HPDE6-E6E7 (cell line): Measurements from ENCODE around the gene PAMR1.
"Not testable (repeated sequence)": the region's sequence is repeated elsewhere in the genome, so short reads cannot be mapped to it uniquely, and the experiment has no call there.

Experiments used
- DNase-seq: peaks from one replicate; pipeline ENCODE4 v3.0.0; 2011; ENCODE audit warnings: missing footprints; ENCODE audit errors: extremely low spot score

Gene PAMR1

GRCh38 chr11:35545391-35546003, 20.1 kb upstream of the PAMR1 start:
- DNase-seq, result no peak

GRCh38 chr11:35543481-35543880, 18.1 kb upstream of the PAMR1 start:
- DNase-seq, result no peak

GRCh38 chr11:35541621-35542375, 16.4 kb upstream of the PAMR1 start:
- DNase-seq, result no peak

GRCh38 chr11:35540526-35540925, 15.1 kb upstream of the PAMR1 start:
- DNase-seq, result no peak

DNA sequence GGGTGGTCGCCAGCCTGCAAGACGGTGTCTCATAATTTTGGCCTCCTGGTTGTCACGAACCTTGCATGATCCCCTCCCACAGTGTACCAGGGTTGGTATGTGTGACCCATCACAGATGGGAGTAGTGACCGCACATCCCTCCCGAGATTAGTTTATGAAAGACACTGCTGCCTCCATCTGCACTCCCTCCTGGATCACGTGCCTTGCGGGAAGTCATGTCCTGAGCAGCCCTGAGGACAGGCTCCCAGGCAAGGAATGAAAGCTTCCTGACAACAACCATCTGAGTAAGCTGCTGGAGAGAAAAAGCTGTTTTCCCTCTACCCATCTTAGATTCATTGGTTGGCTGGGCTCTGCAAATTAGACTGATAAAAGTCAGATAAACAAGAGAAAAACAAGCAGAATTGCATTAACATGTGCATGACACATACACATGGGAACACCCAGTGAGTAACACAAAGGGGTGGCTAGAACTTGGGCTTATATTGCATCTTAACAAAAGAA, 14.4 kb upstream of the PAMR1 start:
- DNase-seq, result no peak

DNA sequence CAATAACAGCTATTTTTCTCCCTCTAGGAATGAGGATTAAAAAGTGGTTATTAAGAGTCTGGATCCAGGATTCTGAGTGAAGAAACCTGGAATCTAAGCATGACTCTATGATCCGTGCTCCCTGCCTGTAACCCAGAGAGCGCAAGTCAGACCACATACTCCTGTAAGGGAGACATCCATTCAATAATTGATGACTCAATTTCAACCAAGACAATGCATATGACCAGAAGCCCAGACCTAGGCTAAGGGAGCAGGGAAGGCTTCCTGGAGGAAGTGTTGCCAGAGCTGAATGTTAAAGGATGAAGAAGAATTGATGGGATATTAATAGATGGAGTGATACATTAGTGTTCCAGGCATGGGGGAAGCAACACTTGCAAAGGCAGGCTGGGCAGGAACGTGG, 13.8 kb upstream of the PAMR1 start:
- no peak for DNase-seq

DNA sequence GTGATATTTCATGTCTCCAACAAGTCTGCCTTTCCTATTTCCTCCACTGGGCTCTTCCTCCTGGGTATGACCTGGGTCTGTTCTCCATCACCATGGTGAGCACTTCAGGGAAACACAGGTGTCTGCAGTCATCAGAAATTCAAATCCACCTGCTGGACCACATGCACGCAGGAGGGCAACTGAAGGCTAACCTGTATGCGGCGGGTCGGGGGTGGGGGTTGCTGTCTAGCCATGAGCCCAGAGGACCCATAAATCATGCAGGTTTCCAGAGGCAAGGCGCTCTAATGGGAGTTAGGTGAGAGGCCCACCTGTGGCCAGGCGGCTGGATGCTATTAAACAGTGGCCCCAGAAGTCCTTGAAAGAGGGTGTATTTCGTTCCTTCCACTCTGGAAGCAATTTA, 11.1 kb upstream of the PAMR1 start:
- no peak for DNase-seq

GRCh38 chr11:35531246-35531645, 5.8 kb upstream of the PAMR1 start:
- DNase-seq, result no peak

DNA sequence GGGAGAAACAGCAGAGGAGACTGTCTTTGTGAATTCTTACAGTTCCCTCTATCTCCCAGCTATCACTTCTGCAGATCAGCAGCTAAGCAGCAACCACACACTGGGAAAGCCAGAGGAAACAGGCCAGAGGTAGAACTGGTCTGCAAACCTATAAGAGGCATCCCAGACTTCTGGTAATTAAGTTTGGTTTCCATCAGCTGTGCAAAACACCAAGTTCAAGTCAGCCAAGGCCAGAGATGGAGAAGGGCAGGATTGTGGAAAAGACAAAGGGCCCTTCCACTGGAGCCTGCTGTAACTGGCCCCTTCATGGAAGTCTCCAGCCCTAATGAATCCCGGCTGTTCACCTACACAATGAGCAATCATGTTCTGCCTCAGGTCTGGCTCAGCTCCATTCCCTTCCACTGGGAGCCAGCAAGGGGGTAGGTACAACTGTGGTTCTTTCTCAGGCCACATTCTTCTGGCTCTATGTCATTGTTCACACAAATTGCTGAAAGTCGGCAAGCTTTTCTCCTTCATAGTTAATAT, 4.6 kb upstream of the PAMR1 start:
- peak; percentile 38 for DNase-seq

DNA sequence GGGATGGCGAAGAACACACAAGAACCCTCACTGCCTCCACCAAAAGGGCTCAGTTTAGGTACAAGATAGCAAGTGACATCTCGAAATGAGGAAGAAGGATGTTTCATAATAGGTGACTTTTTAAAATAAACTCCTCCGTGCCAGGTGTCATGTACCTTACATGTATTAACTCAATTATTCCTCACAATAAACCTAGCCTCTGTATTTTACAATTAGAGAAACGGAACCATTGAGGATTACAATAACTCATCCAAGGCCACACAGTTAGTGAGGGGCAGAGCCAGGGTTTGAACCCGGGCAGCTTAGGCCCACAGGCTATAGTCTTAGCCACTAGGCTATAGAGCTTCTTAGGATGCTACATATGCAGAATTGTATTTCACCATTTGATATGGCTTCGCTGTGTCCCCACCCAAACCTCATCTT, 965 bp upstream of the PAMR1 start:
- DNase-seq, result peak; percentile 63

DNA sequence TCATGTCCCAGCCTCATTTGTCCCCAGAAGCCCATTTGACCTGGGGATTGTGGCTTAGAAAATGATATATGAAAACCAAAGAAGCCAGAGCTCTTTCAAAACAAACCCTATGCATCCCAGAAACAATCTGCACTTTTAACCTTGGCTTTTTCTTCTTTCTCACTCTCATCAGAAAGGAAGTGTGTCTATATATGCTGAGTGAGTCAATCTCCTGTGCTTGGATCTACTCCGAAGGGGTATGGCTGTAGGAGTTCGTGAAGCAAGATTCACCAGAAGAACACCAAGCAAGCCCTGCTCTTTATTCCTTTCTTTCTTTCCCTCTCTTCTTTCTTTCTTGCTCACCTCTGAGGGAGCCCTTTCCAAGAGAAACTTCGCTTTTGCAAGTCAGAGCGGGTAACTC, 636 bp downstream of the PAMR1 start:
- DNase-seq, result no peak

DNA sequence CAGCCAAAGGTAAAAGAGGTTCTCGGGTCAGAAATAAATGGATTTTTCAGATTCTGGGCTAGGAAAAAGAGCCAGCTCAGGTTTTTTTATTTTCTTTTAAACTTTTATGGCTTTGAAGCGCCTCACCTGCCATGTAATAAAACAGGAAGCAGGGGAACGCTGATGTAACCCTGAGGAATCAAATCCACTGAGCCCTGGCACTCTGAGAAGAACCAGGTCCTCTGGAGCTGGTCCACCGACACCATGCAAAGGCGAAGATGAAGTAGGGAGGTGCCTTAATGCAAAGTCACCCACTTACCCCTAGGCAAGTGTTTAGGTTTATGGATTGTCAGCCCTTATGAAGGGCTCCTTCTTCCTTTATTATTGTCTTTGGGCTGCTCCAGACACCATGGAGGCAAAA, 1.6 kb downstream of the PAMR1 start:
- no peak for DNase-seq

DNA sequence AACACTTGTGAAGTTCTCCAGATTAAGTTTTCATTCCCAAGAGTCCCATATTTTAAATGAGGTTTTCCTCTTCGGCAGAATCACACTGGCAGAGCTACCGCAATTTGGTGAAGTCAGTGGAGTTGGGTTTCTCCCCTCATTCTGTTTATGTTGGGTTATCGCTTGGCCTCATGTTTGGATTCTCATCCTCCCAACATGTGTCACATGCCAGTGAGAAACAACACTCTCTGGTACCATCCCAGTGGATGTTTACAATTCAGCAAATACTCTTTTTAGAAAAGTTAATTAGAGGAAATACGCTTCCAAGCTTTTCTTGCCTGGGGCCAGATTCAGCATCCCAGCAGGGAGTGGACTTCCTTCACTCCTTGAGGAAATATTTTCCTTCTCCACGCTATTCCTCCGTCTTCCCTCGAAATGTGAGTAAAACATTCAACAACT, 2.1 kb downstream of the PAMR1 start:
- DNase-seq, result no peak

DNA sequence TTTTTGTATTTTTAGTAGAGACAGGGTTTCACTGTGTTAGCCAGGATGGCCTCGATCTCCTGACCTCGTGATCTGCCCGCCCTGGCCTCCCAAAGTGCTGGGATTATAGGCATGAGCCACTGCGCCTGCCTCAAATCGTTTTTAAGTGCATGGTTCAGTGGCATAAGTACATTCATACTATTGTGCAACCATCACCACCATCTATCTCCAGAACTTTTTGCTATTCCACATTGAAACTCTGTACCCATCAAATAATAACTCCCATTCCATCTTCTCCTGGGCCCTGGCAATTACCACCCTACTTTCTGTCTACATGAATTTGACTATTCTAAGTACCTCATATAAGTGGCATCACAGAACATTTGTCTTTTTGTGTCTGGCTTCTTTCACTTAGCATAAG, 3.3 kb downstream of the PAMR1 start:
- not testable (repeated sequence) for DNase-seq

GRCh38 chr11:35520376-35520775, 5.0 kb downstream of the PAMR1 start:
- no peak for DNase-seq

DNA sequence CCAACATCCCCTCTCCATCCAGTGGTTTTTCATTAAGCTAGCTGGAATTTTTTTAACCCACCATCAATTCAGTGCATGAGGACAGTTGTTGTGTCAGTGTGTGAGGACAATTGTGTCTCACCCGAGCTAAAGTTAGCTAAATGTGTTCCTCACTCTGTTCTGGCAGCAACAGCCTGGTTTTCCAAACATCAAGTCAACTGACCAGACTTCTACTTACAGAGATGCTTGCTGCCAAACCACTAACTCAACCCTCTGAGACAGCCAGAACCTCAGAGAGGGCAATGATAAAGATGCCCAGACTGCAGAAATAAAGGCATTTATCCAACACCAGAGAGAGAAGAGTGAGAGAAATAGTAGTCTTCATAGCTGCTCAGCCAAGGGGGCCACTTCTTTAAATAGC, 6.7 kb downstream of the PAMR1 start:
- DNase-seq, result no peak

- no peak for DNase-seq
Observed at GRCh38 chr11:35517481-35517880, 7.9 kb downstream of the PAMR1 start.

GRCh38 chr11:35516403-35516802, 9.0 kb downstream of the PAMR1 start:
- no peak for DNase-seq

DNA sequence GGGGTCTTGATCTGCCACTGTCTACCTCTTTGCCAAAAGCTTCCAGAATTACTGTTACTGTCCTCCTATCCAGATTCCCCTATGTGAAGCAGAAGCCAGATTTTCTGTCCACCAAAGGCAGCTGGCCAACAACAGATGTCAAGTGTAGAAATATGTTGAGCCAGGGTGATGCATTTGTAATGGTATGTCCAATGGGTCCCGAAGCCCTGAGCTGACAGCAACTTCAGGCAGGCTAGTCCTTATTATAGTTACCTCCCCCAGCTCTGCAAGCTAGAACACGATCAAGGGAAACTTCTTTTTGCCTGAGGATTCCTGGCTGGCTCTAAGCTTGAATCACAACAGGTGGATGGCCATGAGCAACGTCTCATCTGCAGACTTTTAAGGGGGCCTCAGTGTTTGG, 10.2 kb downstream of the PAMR1 start:
- DNase-seq, result peak; percentile 86

- no peak for DNase-seq
Observed at GRCh38 chr11:35514481-35514880, 10.9 kb downstream of the PAMR1 start.

- DNase-seq, result no peak
Observed at GRCh38 chr11:35511666-35512065, 13.8 kb downstream of the PAMR1 start.

- no peak for DNase-seq
Observed at GRCh38 chr11:35507688-35508087, 17.7 kb downstream of the PAMR1 start.

- no peak for DNase-seq
Observed at GRCh38 chr11:35501776-35502175, 23.6 kb downstream of the PAMR1 start.
